Measurements from ENCODE around the gene PTPRE. TPM values are rescaled to one million over a fixed set of nuclear protein-coding genes. Genes with fewer than 3 reads are reported as not detected.
A peak's percentile ranks its signal among the peaks of the same experiment; 100 is the strongest.

PTPRE gene
- total RNA-seq, 1 experiment from 2014 or later = 0.70 TPM

- peaks cover 28 to 32% of the 10 kb centered on the region in 2 experiments for H3K4me1 Mint-ChIP-seq
Measured at GRCh38 chr10:127971101-127971946, 64.4 kb downstream of the PTPRE start.

More at GRCh38 chr10:127971101-127971946, 64.4 kb downstream of the PTPRE start:
- H4K20me1 ChIP-seq (ENCODE audit: control insufficient read depth, insufficient read depth, insufficient read length) = no peaks in the 10 kb centered on the region
- no CpG with 5 or more reads among the region's 24 CpGs for WGBS (ENCODE audit: extremely low coverage, insufficient read length, low lambda C conversion rate)
- no peak overlapping the region for H3K4me2 ChIP-seq (ENCODE audit: insufficient read depth, insufficient read length, low read length)
- no peak overlapping the region for H2BK15ac ChIP-seq (ENCODE audit: low read depth, low read length)
- H3K27ac ChIP-seq (ENCODE audit: insufficient read length, low read depth, low read length) = no peak overlapping the region
- no peak overlapping the region for H3K18ac ChIP-seq (ENCODE audit: insufficient read length, low read depth, low read length)
- H4K91ac ChIP-seq (ENCODE audit: insufficient read length, low read depth, low read length) = no peak overlapping the region
- H3K9ac ChIP-seq (ENCODE audit: extremely low read depth, insufficient read length, low read length) = no peak overlapping the region
- no peak overlapping the region for H2BK120ac ChIP-seq (ENCODE audit: low read depth, low read length, poor library complexity, severe bottlenecking)
- H3K27me3 Mint-ChIP-seq (ENCODE audit: low read depth) = no peaks in the 10 kb centered on the region; the same call in 1 of the 2 replicates
- no peak overlapping the region for H2BK12ac ChIP-seq (ENCODE audit: insufficient read length, low read depth, low read length)
- H2BK20ac ChIP-seq (ENCODE audit: low read depth, low read length, poor library complexity, severe bottlenecking) = no peak overlapping the region
- TF ChIP-seq, protein P1, sequence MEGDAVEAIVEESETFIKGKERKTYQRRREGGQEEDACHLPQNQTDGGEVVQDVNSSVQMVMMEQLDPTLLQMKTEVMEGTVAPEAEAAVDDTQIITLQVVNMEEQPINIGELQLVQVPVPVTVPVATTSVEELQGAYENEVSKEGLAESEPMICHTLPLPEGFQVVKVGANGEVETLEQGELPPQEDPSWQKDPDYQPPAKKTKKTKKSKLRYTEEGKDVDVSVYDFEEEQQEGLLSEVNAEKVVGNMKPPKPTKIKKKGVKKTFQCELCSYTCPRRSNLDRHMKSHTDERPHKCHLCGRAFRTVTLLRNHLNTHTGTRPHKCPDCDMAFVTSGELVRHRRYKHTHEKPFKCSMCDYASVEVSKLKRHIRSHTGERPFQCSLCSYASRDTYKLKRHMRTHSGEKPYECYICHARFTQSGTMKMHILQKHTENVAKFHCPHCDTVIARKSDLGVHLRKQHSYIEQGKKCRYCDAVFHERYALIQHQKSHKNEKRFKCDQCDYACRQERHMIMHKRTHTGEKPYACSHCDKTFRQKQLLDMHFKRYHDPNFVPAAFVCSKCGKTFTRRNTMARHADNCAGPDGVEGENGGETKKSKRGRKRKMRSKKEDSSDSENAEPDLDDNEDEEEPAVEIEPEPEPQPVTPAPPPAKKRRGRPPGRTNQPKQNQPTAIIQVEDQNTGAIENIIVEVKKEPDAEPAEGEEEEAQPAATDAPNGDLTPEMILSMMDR (conservative IDR thresholded peaks at IDR 0.05) = no peak
- no peaks in the 10 kb centered on the region for H3K27me3 ChIP-seq (ENCODE audit: insufficient read depth, low read length)
- H3K4me3 Mint-ChIP-seq = no peak overlapping the region
- no peak overlapping the region for H2BK5ac ChIP-seq (ENCODE audit: insufficient read length, low read length)
- H2AK5ac ChIP-seq (ENCODE audit: insufficient read length, low read length) = no peak overlapping the region
- H3K9me3 ChIP-seq (ENCODE audit: control insufficient read depth, low read depth, low read length) = no peaks in the 10 kb centered on the region
- H3K36me3 Mint-ChIP-seq (ENCODE audit: insufficient read depth in 1 of 3, low read depth in 3 of 3) = no peaks in the 10 kb centered on the region
- peaks cover 7% of the 10 kb centered on the region; the same call in 1 of the 2 replicates for H3K4me1 ChIP-seq (ENCODE audit: insufficient read depth, low read length)
- no peaks in the 10 kb centered on the region for H3K9me3 Mint-ChIP-seq
- H3K4ac ChIP-seq (ENCODE audit: low read depth, low read length) = no peak overlapping the region
- no peaks in the 10 kb centered on the region for H3K23me2 ChIP-seq (ENCODE audit: insufficient read length, low read depth, low read length, poor library complexity, severe bottlenecking)
- H3K79me2 ChIP-seq (ENCODE audit: insufficient read depth, low read length) = no peaks in the 10 kb centered on the region
- DNase-seq = peak; percentile 12
- no peak overlapping the region for H3T11ph ChIP-seq (ENCODE audit: low read length)
- no peak overlapping the region for H3K56ac ChIP-seq (ENCODE audit: insufficient read length, low read depth, low read length)
- H3K27ac Mint-ChIP-seq = no peak overlapping the region
- H3K23ac ChIP-seq (ENCODE audit: insufficient read length, low read depth, low read length) = no peak overlapping the region
- H2AFZ ChIP-seq (ENCODE audit: low read length) = no peak overlapping the region
- no peak overlapping the region; the same call in 1 of the 2 replicates for H3K14ac ChIP-seq (ENCODE audit: insufficient read depth, low read length)
- no peak overlapping the region for H4K8ac ChIP-seq (replicated peaks; ENCODE audit: insufficient read length, low read depth, low read length)
- H4K5ac ChIP-seq (ENCODE audit: insufficient read length, low read depth, low read length) = no peak overlapping the region
- no peaks in the 10 kb centered on the region for H3K79me1 ChIP-seq (ENCODE audit: insufficient read depth, low read depth, low read length, poor library complexity, severe bottlenecking)

Data from H9 (cell line).